Neural progenitor cell (in vitro differentiated cells): ENCODE measurements around the gene HYAL3.

Source experiments
- EZH2 ChIP-seq: fragments of 200-600 bp; sonication (generic); IDR thresholded peaks from 2 replicates; pipeline ENCODE4 v1.6.1; 2017; ENCODE audit warnings: antibody characterized with exemption, mild to moderate bottlenecking, moderate library complexity
- TF ChIP-seq, protein P1 (sequence below): fragments of 200-600 bp; sonication (generic); IDR thresholded peaks from 2 replicates; pipeline ENCODE4 v1.5.1; 2017; ENCODE audit warnings: antibody characterized with exemption, mild to moderate bottlenecking

DNA sequence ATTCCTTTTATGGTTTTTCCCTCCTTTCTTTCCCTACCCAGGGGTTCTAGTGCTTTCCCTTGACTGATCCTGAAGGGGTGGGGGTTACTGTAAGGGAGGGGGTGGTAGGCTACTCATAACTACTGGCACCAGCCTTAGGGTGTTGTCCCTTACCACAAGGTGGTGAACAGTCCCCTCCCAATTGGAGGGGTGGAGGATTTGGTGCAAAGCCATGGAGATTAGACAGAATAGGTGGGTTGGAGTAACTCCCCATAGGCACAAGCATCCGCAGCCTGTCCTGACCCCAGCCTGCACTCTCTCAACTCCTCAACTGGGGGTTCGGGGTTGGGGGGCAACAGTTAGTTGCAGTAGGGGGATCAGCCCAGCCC lies 25.9 kb upstream of the HYAL3 start:
- TF ChIP-seq EZH2: no peak
- TF ChIP-seq, protein P1, sequence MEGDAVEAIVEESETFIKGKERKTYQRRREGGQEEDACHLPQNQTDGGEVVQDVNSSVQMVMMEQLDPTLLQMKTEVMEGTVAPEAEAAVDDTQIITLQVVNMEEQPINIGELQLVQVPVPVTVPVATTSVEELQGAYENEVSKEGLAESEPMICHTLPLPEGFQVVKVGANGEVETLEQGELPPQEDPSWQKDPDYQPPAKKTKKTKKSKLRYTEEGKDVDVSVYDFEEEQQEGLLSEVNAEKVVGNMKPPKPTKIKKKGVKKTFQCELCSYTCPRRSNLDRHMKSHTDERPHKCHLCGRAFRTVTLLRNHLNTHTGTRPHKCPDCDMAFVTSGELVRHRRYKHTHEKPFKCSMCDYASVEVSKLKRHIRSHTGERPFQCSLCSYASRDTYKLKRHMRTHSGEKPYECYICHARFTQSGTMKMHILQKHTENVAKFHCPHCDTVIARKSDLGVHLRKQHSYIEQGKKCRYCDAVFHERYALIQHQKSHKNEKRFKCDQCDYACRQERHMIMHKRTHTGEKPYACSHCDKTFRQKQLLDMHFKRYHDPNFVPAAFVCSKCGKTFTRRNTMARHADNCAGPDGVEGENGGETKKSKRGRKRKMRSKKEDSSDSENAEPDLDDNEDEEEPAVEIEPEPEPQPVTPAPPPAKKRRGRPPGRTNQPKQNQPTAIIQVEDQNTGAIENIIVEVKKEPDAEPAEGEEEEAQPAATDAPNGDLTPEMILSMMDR: no peak
